ENCODE results near the gene CD226.
"Not testable (repeated sequence)": the region's sequence is repeated elsewhere in the genome, so short reads cannot be mapped to it uniquely, and the experiment has no call there.

The CD226 gene

DNA sequence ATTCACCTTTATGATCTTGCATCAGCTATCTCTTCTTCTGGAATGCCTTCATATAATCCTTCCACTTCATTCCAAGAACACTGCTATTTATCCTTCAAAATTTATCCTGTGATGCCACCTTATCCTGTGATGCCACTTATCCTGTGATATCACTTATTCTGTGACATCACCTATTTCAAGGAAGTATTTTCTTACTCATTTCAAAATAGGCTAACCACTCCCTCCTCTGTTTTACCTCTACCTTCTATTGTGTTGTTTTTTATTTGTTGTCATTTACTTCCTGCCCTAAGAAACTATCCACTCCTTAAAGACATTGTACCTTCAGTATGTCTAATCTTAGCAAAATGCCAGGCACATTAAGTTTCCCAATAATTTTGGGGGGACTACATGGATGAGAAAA lies 38.8 kb downstream of the CD226 start:
- DNase-seq (ENCODE audit: low read depth), result no peak

DNA sequence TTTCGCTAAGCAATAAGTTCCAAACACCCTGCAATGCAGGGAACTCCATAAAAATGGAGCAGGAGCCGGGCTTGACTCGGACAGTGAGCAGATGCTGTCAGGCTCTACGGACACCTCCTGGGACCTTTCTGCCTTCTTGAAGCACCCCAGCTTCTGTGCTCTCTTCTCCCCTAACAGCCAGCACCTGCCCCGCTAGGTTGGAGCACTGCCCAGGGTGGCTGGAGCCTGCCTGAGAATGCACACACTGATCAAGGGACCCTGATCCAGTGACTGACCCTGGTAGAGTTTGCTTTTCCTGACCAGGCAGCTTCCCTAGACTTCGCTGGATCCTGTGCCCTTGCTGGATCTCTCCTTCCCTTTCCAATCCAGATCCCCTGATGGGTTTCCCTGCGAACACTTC lies 40.9 kb downstream of the CD226 start:
- no peak for DNase-seq (ENCODE audit: low read depth)

DNA sequence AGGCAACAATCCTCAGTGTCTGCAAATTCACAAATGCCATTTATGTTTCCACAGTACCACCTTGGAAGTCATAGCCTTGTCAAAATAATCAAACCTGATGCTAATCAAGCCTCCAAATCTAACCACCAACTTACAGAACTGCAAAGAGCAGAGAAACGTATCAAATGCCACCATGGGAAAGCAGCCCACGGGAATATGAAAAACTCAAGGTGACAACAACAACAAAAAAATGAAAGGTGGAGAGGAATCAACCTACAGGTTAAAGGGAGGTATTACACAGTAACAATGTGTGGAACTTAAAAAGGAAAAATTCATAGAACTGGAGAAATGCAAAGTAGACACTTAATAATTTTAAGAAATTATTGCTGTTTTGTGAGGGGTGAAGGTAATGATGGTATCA lies 46.7 kb downstream of the CD226 start:
- no peak for DNase-seq (ENCODE audit: low read depth)

- not testable (repeated sequence) for DNase-seq (ENCODE audit: low read depth)
These were observed 48.3 kb downstream of the CD226 start for GRCh38 chr18:69899154-69899923.

- peak; percentile 26 for DNase-seq (ENCODE audit: low read depth)
These were observed 49.3 kb downstream of the CD226 start for GRCh38 chr18:69898241-69898861.

DNA sequence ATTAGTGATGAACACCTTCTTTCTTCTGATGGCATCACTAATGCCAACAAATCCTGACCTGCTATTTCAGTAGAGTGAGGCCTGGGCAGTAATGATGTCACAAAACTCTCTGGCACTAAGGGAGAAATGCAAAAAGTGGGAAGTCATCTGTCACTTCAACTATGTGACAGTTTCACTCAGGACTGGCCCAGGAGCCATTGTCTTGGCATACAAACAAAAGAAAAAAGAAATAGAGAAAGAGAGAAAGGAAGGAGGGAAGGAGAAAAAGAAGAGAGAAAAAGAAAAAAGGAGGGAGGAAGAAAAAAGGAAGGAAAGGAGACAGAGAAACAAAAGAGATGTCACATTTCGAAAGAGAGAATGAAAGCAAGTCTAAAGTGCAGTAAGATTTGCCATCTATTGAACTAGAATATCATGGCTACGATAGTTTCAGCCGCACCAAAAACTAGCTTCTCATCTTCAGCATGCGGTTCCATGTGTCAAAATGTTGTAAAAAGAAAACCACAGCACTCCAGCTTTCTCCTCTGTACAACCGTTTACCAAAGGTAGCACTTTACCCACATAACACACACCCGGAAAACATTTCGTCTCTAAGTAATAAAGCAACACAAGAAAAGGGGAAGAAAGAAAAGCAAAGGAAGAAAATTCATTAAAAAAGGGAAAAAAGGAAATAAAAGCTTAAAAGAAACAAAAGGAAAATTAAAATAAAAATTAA lies 50.1 kb downstream of the CD226 start:
- DNase-seq (ENCODE audit: low read depth), result peak; percentile 31

DNA sequence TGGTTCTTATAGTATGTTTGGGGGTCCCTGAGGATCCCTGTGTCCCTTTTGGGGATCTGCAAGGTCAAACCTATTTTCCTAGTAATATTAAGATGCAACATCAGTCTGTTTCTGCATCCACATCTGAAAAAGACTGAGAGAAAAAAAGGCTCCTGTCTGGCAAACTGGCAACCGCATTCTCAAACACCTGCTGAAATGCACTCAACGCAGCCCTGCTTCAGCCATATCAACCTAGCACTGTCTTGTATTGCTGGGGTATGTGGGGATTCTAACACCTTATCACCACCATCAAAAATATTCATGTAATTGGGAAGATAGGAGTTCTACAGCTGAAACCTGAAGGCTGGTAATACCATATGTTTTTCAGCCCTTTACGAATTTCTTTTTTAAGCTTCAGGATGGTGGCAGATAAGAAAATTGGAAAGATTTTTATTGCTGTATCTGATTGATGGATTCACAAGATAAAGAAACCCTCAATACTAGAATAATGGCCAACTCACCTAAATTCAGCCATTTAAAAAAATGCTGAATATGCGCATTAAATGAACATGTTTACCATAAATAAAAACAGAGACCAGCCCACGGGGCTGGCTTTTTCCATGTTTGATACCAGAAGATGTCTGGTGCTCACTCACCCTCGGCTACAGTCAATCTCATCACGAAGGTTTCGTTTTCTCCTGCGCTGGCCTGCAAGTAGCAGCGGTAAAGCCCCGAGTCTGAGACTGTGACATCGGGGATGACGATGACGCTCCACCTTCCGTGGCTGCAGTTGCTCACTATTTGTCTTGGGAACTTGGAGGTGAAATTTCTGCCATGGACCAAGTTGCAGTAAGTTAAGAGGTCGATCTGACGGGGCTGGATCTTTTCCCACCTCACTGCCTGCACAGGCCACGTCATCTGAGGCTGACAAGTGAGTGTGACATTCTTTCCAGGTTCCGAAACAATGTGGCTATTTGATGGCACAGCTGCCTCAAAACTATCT lies 52.3 kb downstream of the CD226 start:
- DNase-seq (ENCODE audit: low read depth), result no peak

DNA sequence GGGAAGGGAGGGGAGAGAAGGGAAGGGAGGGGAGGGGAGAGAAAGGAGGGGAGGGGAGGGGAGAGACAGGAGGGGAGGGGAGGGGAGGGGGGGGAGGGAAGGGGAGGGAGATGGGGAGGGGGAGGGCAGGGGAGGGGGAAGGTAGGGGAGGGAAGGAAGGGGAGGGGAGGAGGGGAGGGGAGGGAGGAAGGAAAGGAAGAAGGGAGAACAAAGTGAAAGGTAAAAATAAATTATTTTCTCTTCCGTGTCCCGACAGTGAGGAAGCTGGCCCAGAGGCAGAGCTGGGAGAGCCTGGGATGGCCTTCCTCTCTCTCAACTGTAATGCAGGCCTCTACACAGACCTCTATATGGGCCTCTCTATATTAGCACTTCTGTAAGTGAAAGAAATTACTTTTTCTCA lies 53.2 kb downstream of the CD226 start:
- DNase-seq (ENCODE audit: low read depth), result no peak

- no peak for DNase-seq (ENCODE audit: low read depth)
These were observed 57.1 kb downstream of the CD226 start for GRCh38 chr18:69890558-69890957.

DNA sequence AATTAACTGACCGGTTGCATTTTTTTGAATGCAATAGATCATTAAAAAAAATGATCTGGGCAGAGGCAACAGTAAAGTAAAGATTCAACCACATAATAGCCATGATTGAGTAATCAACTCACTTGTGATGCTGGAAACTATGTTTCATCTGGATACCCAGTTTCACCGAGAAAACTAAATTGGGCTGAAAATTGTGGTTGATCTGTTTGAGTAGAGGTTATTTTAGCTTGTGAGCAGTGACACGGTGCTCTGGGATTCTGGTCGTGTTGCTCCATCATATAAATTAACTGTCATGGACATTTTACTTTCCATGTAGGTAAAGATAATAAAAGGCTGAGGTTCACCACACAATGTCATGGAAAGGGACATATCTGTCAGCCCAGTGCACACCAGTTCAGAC lies 58.7 kb downstream of the CD226 start:
- no peak for DNase-seq (ENCODE audit: low read depth)

DNA sequence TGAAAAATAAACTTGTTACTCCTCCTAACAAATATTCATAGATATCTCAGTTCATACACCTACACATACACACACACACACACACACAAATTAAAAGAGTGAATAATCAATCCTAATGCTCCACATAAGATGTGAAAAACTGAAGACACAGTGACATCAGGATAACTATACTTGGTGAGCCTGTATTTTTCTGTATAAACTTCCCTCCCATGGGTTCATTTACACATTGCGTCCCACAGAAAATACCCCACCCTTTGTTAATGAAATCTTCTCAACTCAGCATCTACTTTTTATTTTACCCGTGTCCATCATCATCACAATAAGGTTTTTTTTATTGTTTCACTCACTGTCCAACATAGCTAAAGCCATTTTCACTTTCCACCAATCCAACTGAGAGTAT lies 60.4 kb downstream of the CD226 start:
- no peak for DNase-seq (ENCODE audit: low read depth)

- DNase-seq (ENCODE audit: low read depth), result peak; percentile 30
These were observed 61.7 kb downstream of the CD226 start for GRCh38 chr18:69885841-69886531.

- no peak for DNase-seq (ENCODE audit: low read depth)
These were observed 62.3 kb downstream of the CD226 start for GRCh38 chr18:69885355-69885754.

- no peak for DNase-seq (ENCODE audit: low read depth)
These were observed 63.9 kb downstream of the CD226 start for GRCh38 chr18:69883781-69884180.

GRCh38 chr18:69882965-69883668 lies 64.6 kb downstream of the CD226 start:
- DNase-seq (ENCODE audit: low read depth), result no peak

- no peak for DNase-seq (ENCODE audit: low read depth)
These were observed 67.6 kb downstream of the CD226 start for GRCh38 chr18:69880083-69880482.

DNA sequence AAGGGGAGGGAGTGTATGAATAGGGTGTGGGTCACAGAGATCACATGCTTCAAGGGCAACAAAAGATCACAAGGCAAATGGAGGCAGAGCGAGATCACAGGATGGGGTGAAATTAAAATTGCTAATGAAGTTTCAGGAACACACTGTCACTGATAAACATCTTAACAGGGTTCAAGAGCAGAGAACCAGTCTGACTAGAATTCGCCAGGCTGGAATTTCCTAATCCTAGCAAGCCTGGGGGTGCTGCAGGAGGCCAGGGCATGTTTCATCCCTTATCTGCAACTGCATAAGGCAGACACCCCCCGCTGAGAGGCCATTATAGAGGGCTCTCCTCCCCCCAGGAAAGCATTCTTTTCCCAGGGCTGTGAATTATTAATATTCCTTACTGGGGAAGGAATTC lies 68.6 kb downstream of the CD226 start:
- DNase-seq (ENCODE audit: low read depth), result not testable (repeated sequence)

GRCh38 chr18:69878213-69878933 lies 69.3 kb downstream of the CD226 start:
- no peak for DNase-seq (ENCODE audit: low read depth)

DNA sequence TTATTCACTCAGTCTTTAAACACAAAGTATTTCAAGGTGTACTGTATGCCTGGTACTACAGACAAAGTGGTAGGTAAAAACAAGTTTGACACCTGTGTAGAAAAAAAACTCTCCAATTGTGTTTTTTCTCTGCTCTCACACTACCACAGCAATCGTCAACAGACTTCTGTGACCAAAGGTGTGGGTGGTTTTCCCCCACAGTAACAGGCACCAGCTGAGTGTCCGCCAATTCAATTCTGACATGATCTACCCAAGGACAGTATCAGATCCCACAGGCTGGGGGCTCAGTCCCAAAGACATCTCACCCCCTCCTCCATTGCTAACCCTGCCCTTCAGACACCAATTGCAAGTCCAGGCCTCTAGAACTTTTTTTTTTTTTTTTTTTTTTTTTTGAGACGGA lies 71.2 kb downstream of the CD226 start:
- no peak for DNase-seq (ENCODE audit: low read depth)

DNA sequence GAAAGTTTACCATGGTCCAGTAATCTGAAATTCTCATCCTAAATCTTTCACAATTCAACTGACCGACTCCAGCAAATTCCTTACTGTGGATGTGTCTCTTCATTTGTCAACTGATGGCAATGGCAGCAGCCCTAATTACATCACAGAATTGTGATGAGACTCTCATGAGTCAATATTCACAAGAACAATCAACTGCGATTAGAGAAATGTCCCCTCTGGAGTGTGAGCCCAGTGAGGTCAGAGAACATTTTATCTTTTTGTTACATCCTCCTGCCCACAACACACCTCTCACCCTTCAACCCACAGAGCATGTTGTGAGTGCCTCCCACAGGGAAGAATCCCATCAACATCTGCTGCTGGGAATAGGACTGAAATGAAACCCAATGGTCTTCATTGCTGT lies 73.6 kb downstream of the CD226 start:
- no peak for DNase-seq (ENCODE audit: low read depth)
